Keratinocyte (primary cell): ENCODE results near the gene ADAMTS9.

Experiments
- CTCF ChIP-seq, 3 experiments: IDR thresholded peaks in 1 of 3; conservative IDR thresholded peaks in 1 of 3; optimal IDR thresholded peaks in 1 of 3; 2 replicates in 2 of 3; 3 replicates in 1 of 3; pipeline versions ENCODE3 to v1.5.1; 2011; ENCODE audit warnings: low read length in 3 of 3, mild to moderate bottlenecking in 3 of 3, moderate library complexity in 2 of 3, control low read depth in 1 of 3, inconsistent platforms in 1 of 3; ENCODE audit not compliant: insufficient read depth in 2 of 3; ENCODE audit errors: extremely low read depth in 1 of 3
- EZH2 ChIP-seq: IDR thresholded peaks from one replicate; pipeline ENCODE4 v1.6.1; 2012; ENCODE audit warnings: inconsistent platforms, mild to moderate bottlenecking, low read length, moderate library complexity

DNA sequence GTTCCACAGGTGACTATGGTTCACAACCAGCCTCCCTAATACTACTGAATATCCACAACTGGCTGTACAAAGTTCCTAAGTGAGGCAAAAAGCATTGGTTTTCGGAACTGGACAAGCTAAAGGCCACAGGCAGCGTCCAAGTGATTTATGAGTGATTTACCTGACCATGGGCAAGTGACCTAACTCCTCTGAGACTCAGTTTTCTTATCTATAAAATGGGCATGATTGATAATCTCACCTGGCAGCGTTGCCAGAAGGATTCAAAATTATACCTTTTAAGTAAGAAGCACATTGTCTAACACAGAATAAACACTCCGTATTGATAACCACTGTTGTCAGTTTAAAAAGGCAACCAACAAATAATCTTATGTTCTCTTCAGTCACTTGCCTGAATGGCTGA lies 29.8 kb downstream of the ADAMTS9 start:
- no peak for TF ChIP-seq CTCF (optimal IDR thresholded peaks at IDR 0.05 in 1 of 3, IDR thresholded peaks at IDR 0.05 in 1 of 3, conservative IDR thresholded peaks at IDR 0.05 in 1 of 3; ENCODE audit: extremely low read depth in 1 of 3, insufficient read depth in 2 of 3, low read length in 3 of 3)
- no peak for TF ChIP-seq EZH2
